Right atrium auricular region (tissue), 2 donors: ENCODE results near the gene GPR17. TPM values are rescaled to one million over a fixed set of nuclear protein-coding genes. Genes with fewer than 3 reads are reported as not detected.

Source experiments
- DNase-seq: peaks from one replicate; pipeline ENCODE4 v3.0.0-alpha.2; 2019; ENCODE audit warnings: low spot score
- H3K27ac ChIP-seq, 2 donors: fragments of 200-600 bp; sonication (generic); 1 replicate in 1 of 2; 2 replicates in 1 of 2; pipeline ENCODE4 v1.5.1; 2016 to 2019
- H3K27me3 ChIP-seq, 2 donors: fragments of 200-600 bp; sonication (generic); one replicate each; pipeline versions ENCODE4 v1.5.1 to v1.6.0; 2017 to 2019
- H3K36me3 ChIP-seq: fragments of 200-600 bp; sonication (generic); one replicate; pipeline ENCODE4 v1.5.1; 2016
- H3K4me1 ChIP-seq, 2 donors: fragments of 200-600 bp; sonication (generic); one replicate each; pipeline versions ENCODE4 v1.5.1 to v1.6.0; 2017 to 2019
- H3K4me3 ChIP-seq, 2 donors: fragments of 200-600 bp; sonication (generic); 1 replicate in 1 of 2; 2 replicates in 1 of 2; pipeline ENCODE4 v1.5.1; 2017 to 2019; ENCODE audit warnings: mild to moderate bottlenecking in 1 of 2, moderate library complexity in 1 of 2
- H3K9me3 ChIP-seq, 2 donors: fragments of 200-600 bp; sonication (generic); one replicate each; pipeline ENCODE4 v1.5.1; 2019
- total RNA-seq, 2 donors: library from RNA; depleted of rRNA; stranded (reverse); fragments of >200 nt; gene quantifications; one replicate each; pipeline ENCODE4 v1.1.0, GENCODE V29; 2016
- TF ChIP-seq, protein P1 (sequence below), 2 donors: fragments of 200-600 bp; sonication (generic); IDR thresholded peaks; one replicate each; pipeline ENCODE4 v1.5.1; 2019; ENCODE audit warnings: antibody characterized with exemption in 2 of 2

GPR17 gene
- total RNA-seq, 2 donors from 2014 or later, result 0.24 TPM; not detected in 1

GRCh38 chr2:127612111-127612822, 33.7 kb upstream of the GPR17 start:
- DNase-seq, result no peak

DNA sequence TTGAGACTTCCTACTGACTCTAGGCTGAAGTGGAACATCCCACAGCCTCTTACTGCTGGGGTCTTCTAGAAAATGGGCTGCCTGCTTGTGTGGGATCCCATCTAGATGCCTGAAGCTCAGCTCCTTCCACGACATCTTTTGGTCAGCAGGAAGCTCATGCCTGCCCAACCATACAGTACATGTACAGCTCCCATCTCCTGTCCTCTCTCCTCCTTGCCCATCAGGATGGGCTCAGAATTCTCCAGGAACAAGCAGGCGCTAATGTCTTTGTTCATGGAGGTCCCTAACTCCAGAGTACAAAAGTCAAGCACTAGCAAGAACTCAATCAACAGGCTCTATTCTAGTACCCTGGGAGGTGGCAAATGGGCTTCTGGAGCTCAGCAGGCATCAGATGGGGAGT, 31.7 kb upstream of the GPR17 start:
- no peak overlapping the region for H3K27ac ChIP-seq
- no peaks in the 10 kb centered on the region for H3K4me1 ChIP-seq
- TF ChIP-seq, protein P1, sequence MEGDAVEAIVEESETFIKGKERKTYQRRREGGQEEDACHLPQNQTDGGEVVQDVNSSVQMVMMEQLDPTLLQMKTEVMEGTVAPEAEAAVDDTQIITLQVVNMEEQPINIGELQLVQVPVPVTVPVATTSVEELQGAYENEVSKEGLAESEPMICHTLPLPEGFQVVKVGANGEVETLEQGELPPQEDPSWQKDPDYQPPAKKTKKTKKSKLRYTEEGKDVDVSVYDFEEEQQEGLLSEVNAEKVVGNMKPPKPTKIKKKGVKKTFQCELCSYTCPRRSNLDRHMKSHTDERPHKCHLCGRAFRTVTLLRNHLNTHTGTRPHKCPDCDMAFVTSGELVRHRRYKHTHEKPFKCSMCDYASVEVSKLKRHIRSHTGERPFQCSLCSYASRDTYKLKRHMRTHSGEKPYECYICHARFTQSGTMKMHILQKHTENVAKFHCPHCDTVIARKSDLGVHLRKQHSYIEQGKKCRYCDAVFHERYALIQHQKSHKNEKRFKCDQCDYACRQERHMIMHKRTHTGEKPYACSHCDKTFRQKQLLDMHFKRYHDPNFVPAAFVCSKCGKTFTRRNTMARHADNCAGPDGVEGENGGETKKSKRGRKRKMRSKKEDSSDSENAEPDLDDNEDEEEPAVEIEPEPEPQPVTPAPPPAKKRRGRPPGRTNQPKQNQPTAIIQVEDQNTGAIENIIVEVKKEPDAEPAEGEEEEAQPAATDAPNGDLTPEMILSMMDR (IDR thresholded peaks at IDR 0.05), result no peak
- no peaks in the 10 kb centered on the region for H3K27me3 ChIP-seq
- H3K4me3 ChIP-seq, result no peak overlapping the region
- H3K9me3 ChIP-seq, result peaks cover 0 to 14% of the 10 kb centered on the region in 2 donors
- DNase-seq, result no peak
- no peaks in the 10 kb centered on the region for H3K36me3 ChIP-seq

More at GRCh38 chr2:127612111-127612822, 33.7 kb upstream of the GPR17 start:
- Histone ChIP-seq H3K27me3 (no peaks in the 10 kb centered on the region), H3K27ac (no peak overlapping the region), H3K4me1 (no peaks in the 10 kb centered on the region), H3K4me3 (no peak overlapping the region), H3K9me3 (peaks cover 0 to 14% of the 10 kb centered on the region in 2 donors), H3K36me3 (no peaks in the 10 kb centered on the region)
- TF ChIP-seq, protein P1 (IDR thresholded peaks at IDR 0.05), result no peak

- DNase-seq, result no peak
These were observed 31.2 kb upstream of the GPR17 start for GRCh38 chr2:127614731-127615130.

GRCh38 chr2:127615511-127616166, 30.3 kb upstream of the GPR17 start:
- Histone ChIP-seq H3K27me3 (no peaks in the 10 kb centered on the region), H3K4me1 (no peaks in the 10 kb centered on the region), H3K36me3 (no peaks in the 10 kb centered on the region), H3K9me3 (peaks cover 0 to 12% of the 10 kb centered on the region in 2 donors), H3K4me3 (no peak overlapping the region), H3K27ac (no peak overlapping the region)
- no peak for DNase-seq
- TF ChIP-seq, protein P1 (IDR thresholded peaks at IDR 0.05), result no peak

More at GRCh38 chr2:127614731-127615130, 31.2 kb upstream of the GPR17 start:
- Histone ChIP-seq H3K9me3 (peaks cover 0 to 14% of the 10 kb centered on the region in 2 donors), H3K36me3 (no peaks in the 10 kb centered on the region), H3K27me3 (no peaks in the 10 kb centered on the region), H3K4me1 (no peaks in the 10 kb centered on the region), H3K4me3 (no peak overlapping the region), H3K27ac (no peak overlapping the region)
- TF ChIP-seq, protein P1 (IDR thresholded peaks at IDR 0.05), result no peak

- Histone ChIP-seq H3K27me3 (no peaks in the 10 kb centered on the region), H3K36me3 (no peaks in the 10 kb centered on the region), H3K4me3 (no peak overlapping the region), H3K27ac (no peak overlapping the region), H3K4me1 (no peaks in the 10 kb centered on the region), H3K9me3 (no peaks in the 10 kb centered on the region)
- DNase-seq, result no peak
- TF ChIP-seq, protein P1 (IDR thresholded peaks at IDR 0.05), result no peak
These were observed 27.3 kb upstream of the GPR17 start for GRCh38 chr2:127618551-127619202.
